ENCODE results near the gene HEPACAM.
A peak's percentile ranks its signal among the peaks of the same experiment; 100 is the strongest.

The HEPACAM gene

GRCh38 chr11:124943254-124943616 is 7.4 kb upstream of the HEPACAM start:
- no peak for DNase-seq (ENCODE audit: low read depth)

DNA sequence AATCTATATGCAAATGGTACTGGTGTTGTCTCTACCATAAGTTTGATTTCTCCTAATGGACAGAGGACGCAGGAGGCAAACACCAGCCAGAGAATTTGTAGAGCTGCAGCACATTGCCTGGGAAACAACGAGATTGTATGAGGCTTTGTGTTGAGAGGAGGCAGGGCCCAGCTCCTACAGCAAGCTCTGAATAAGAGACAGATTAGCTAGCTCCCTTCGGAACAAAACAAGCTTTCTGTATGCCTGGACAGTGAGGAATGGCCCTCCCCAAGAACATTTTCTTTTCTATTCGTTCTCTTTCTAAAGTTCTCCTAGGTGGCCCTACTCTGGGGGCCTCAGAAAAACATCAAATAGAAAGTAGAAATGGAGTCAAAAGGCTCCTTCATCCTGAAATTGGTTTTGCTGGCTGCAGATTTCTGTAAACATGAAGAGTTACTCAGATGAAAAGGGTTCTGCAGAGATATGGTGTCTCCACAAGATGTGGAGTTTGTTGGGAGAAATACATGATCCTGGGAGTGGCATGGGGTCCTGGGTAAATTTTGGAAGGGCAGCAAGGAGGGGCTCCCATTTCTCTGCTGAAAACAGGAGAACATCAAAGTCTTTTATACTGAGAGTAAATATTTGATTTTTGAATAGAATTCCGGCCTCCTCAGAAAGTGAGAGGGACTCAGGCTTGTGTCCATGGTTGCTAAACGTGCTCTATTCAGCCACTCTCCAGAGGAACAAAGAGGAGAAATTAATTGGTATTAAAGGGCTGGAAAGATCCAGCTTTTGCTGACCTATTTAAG is 6.8 kb upstream of the HEPACAM start:
- DNase-seq (ENCODE audit: low read depth), result no peak

DNA sequence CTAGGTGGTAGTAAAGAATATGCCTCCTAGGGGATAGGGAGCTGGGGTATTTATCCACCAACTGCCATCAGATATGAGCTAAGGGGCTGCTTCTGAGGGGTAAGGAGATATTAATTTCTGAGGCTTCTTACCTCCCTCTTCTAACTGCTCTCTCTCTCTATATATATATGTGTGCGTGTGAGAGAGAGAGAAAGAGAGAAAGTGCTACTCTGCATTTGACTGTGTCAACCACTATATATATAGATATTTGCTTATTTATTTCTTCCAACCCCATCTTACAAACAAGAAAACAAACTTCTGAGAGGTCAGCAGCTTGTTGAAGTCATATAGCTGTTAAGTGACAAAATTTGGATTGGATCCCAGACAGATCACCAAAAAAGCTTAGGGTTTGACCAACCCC is 5.9 kb upstream of the HEPACAM start:
- DNase-seq (ENCODE audit: low read depth), result no peak

DNA sequence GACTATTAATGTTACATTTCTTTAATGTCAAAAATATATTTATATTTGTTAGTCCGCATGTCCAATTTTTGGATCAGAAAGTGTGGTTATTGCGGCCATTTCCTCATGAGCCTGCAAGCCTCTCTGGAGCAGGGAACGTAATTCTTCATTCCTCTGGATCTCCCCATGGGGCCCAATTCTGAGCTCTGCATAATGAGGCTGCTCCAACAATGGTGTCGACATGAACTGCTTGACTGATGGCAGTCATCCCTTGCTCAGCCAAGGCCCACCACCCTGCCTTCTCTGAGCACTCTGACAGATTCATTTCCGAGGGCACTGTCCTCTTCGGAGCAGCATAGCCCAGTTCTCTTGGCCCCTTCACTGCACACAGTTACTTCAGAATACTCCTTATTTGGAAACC is 3.1 kb upstream of the HEPACAM start:
- no peak for DNase-seq (ENCODE audit: low read depth)

GRCh38 chr11:124938206-124938765 is 2.4 kb upstream of the HEPACAM start:
- DNase-seq (ENCODE audit: low read depth), result no peak

GRCh38 chr11:124937336-124937935 is 1.6 kb upstream of the HEPACAM start:
- no peak for DNase-seq (ENCODE audit: low read depth)

DNA sequence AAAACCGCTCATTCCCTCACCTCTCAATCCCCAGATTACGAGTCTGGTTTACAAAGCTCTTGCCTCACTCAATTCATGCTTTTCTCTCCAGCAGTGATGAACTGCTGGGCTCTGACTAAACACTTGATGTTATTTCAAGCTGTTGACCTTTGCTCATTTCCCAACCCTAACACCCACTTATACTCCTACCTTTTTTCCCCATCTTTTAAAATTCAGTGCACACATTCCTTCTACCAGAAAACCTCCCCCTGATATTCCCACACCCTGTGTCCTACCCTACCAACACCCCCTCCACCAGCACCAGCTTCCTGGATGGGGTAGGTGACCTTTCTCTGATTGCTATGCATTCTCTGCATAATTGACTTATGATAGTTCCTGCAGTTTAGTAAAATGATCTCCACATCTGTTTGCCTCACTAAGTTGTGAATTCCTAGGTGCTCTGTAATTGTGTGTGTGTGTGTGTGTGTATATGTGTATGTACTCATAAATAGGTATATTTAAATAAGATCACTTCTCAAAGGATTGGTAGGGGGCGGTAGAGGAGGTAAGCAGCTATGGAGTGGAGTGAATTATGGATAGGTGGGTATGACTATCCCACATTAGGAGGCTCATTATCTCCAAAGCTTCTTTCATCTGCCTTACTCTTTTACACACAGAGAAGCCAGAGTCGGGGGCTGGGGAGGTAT is 842 bp downstream of the HEPACAM start:
- no peak for DNase-seq (ENCODE audit: low read depth)

GRCh38 chr11:124930799-124931198 is 5.0 kb downstream of the HEPACAM start:
- no peak for DNase-seq (ENCODE audit: low read depth)

GRCh38 chr11:124928942-124929665 is 6.7 kb downstream of the HEPACAM start:
- DNase-seq (ENCODE audit: low read depth), result no peak

DNA sequence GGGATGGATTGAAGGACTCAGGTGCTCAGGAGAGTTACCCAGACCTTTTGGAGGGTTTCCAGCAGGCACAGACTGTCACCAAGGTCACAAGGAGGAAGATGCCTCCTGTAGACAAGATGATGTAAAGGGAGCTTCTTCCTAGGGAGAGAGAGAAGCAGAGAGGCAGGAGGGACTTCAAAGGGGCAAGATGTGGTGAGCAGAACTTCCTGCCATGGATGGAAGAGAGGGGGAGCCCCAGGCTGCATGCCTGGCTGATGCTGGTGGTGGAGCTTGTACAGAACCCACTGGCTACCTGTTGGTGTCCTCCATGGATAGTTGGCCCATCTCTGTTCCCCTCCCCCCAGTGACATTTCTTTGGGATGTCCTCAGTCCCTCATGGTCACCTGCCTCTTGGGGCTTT is 12.6 kb downstream of the HEPACAM start:
- no peak for DNase-seq (ENCODE audit: low read depth)

- DNase-seq (ENCODE audit: low read depth), result no peak
Observed at GRCh38 chr11:124922831-124923230, 13.0 kb downstream of the HEPACAM start.

DNA sequence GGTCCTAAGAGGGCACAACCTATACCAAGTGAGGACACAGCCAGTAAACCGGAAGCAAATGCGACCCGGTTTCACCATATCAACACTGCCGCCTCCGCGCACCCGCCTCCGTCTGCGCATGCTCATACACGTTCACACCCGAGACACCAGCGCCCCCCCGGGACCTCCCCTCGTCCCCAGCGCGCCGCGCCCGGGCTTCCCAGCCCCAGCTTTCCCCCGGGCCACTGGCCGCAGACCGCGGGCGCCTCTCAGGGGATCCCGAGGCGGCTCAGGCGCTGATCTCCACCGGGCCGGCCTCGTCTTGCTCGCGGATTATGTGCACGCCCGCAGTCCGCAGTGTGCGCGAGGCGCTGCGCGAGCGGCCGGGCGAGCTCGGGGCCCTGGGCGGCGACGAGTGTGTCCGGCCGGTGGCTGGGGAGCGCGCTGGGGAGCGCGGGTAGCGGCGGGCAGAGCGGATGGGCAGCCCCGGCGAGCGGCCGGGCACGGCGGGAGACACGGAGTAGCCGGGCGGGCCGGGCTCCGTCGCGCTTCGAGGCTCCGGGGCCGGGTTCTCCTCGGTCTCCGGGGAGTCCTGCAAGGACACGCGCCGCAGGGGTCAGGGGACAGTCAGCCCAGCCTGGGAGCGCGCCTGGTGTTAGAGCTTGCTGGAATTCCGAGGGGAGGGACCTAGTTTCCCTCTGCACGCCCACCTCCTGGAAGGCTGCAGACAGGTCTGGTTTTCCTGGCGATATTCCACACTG is 14.8 kb downstream of the HEPACAM start:
- peak; percentile 76 for DNase-seq (ENCODE audit: low read depth)

DNA sequence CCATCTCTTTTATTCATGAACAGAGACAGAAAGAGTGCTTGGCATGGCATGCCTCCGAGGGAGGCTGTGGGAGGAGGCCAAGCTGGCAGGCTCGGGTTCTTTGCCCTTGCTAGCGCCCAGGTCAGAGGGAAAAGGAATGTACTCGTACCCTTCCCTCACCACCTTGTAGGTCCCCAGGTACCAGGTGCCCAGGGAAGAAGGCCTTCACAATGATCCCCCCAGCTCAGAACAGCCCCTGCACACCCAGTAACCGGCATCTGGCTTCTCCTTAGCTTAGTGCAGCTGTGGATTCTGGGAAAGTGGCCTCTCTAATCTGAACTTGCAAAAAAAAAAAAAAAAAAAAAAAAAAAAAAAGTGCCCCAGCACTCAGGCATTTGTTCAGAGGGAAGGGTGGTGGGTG is 15.5 kb downstream of the HEPACAM start:
- DNase-seq (ENCODE audit: low read depth), result no peak

DNA sequence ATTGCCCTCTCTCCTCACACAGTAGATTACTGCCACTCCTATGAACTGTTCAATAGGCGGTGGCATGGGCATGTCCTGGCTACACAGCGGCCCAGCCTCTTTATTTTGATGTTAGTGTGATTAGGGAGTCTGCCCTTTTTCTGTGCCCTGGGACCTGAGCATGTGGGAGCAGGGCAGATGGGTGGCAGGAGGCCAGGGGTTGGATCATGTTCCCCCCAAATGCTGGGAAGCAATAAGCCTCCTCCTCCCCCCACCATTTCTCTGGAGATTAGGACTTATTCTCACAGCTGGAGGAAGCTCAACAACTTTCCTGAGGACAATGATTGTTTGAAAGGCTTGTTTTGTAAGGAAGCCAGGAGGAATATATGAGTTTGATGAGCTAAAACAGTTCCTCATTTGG is 15.9 kb downstream of the HEPACAM start:
- DNase-seq (ENCODE audit: low read depth), result no peak

DNA sequence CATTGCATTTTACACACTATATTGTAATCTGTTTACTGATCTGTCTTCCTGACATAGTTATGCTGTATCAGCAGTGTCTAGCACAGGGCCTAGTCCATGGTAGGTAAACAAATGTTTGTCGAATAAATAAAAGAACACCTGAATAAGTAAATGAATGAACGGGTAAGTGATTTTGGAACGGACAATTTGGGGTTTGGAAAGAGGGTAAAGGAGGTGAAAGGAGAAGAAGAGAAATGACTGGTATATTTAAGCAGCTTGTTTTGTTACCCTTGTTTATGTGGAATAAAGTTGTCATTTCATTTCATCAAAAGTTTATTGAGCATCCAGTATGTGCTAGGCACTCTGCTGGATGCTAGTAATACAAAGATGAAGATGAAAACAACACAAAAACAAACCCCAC is 16.9 kb downstream of the HEPACAM start, which contains the start of gene HEPN1:
HEPN1 (plus strand) TSS at position 301 of the 400 bp plus-strand sequence.
- no peak for DNase-seq (ENCODE audit: low read depth)

DNA sequence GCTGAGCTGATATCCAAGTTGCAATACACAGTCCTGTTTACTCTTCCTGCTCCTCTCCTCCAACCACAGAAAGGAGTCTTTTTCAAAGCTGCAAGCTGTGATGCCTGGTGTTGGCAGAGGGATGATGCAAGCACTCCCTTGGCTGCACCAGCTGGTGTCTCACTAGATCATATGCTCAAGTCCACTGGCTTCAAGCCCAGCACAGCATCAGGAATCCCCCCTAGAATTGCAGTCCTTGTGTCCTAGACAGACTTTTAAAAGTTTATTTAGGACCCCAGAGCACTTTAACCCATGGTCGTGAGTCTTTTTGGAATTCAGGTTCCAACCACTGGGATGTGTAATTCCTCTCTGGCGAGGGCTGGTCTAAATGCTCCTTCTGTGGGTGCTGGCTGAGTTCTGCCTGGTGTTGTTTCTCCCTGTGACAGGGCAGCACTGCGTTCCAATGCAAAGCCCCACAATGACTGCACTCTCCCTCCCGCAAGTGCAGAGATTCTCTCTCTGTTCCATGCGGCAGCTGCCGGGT is 18.7 kb downstream of the HEPACAM start:
- no peak for DNase-seq (ENCODE audit: low read depth)

- DNase-seq (ENCODE audit: low read depth), result no peak
Observed at GRCh38 chr11:124916370-124916710, 19.5 kb downstream of the HEPACAM start.

DNA sequence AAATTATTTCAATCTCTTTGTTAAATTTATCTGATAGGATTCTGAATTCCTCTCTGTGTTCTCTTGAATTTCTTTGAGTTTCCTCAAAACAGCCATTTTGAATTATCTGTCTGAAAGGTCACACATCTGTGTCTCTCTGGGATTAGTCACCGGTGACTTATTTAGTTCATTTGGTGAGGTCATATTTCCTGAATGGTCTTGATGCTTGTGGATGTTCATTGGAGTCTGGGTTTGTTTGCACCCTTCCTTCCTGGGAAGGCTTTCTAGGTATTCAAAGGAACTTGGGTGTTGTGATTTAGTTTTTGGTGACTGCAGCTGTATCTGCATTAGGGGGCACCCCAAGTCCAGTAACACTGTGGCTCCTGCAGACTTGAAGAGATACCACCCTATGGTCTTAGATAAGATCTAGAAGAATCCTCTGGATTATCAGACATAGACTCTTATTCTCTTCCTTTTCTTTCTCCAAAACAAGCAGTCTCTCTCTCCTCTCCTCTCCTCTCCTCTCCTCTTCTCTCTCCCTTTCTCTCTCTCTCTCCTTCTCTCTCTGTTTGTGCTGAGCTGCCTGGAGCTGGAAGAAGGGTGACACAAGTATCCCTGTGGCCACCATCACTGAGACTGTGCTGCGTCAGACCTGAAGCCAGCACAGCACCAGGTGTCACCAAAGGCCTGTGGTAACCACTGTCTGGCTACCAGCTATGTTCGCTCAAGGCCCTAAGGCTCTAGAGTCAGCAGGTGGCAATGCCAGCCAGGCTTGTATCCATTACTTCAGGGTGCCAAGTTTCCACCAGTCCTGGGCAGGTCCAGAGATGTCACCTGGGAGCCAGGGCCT is 20.1 kb downstream of the HEPACAM start:
- DNase-seq (ENCODE audit: low read depth), result no peak

GRCh38 chr11:124902616-124903015 is 33.2 kb downstream of the HEPACAM start:
- DNase-seq (ENCODE audit: low read depth), result no peak

DNA sequence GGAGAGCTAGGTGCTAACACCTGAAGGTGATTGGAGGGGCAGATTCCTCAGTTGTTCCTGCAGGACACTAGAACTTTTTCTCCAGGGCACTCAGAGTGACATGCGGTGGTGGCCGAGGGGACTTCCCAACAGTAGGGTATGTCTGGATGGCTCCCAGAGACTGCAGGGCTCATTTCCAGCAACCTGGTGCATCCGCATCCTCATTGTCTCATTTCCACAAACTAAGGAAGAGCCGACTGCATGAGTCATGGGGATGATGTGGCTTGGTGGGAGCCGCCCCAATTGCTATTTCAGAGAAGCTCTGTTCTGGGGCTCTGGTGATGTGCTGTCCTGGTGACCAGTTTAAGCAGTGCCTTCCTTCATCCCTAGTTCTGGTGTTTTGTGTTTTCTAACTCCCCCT is 35.4 kb downstream of the HEPACAM start:
- DNase-seq (ENCODE audit: low read depth), result no peak

Data from activated T-cell treated with anti-CD3 and anti-CD28 coated beads for 1 hour (primary cell).